ENCODE results near the gene TMEM145.

GRCh38 chr19:42291435-42291810, 21.7 kb upstream of the TMEM145 start:
- TF ChIP-seq POLR2A (IDR thresholded peaks at IDR 0.05) (no peak), CTCF (IDR thresholded peaks at IDR 0.05) (no peak), POLR2AphosphoS5 (IDR thresholded peaks at IDR 0.05) (no peak)

All from prostate gland (tissue), 2 donors.